SK-MEL-5 (cell line): ENCODE data around the gene ACADM. TPM values are rescaled to one million over a fixed set of nuclear protein-coding genes. Genes with fewer than 3 reads are reported as not detected.
"Not testable (repeated sequence)": the region's sequence is repeated elsewhere in the genome, so short reads cannot be mapped to it uniquely, and the experiment has no call there.

Experiments used
- DNase-seq: peaks from one replicate; pipeline ENCODE4 v3.0.0-alpha.2; 2016; ENCODE audit warnings: low read depth, low spot score
- in situ Hi-C: cut with HindIII; loops from 2 replicates; pipeline ENCODE4 v1.10.0; 2016; ENCODE audit warnings: low sequenced_read_pairs, high pct_unique_total_duplicates, low pct_unique_long_range_greater_than_20kb
- total RNA-seq: library from RNA; depleted of rRNA; stranded (reverse); fragments of >200 nt; shearing (Covaris generic); gene quantifications from 2 replicates; pipeline ENCODE4 v1.2.3, GENCODE V29; 2014

The ACADM gene
- total RNA-seq, 1 experiment from 2014 or later, result 74.9 TPM

GRCh38 chr1:75727571-75727970 lies 3.1 kb downstream of the ACADM start:
- in situ Hi-C loops, result no loop called here
- DNase-seq, result no peak

DNA sequence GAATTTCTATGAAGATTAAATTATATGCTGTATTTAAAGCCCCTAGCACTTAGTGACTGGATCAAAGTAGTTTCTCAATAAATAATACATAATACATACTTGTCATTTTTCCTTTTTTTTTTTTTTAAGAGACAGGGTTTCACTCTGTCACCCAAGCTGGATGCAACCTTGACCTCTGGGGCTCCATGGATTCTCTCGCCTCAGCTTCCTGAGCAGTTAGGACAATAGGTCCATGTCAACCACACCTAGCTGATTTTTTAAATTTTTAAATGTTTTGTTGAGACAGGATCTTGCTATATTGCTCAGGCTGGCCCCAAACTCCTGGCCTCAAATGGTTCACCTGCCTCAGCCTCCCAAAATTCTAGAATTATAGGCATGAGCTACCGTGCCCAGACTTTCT lies 5.9 kb downstream of the ACADM start:
- no peak for DNase-seq
- in situ Hi-C loops, result no loop called here

- in situ Hi-C loops, result no loop called here
- DNase-seq, result no peak
Measured at GRCh38 chr1:75731881-75732280, 7.4 kb downstream of the ACADM start.

- no peak for DNase-seq
- in situ Hi-C loops, result no loop called here
Measured at GRCh38 chr1:75732703-75733102, 8.2 kb downstream of the ACADM start.

GRCh38 chr1:75733661-75734060 lies 9.2 kb downstream of the ACADM start:
- in situ Hi-C loops, result no loop called here
- no peak for DNase-seq

GRCh38 chr1:75736016-75736415 lies 11.5 kb downstream of the ACADM start:
- in situ Hi-C loops, result no loop called here
- no peak for DNase-seq

GRCh38 chr1:75742047-75742625 lies 17.6 kb downstream of the ACADM start:
- in situ Hi-C loops, result no loop called here
- DNase-seq, result peak; percentile 37

DNA sequence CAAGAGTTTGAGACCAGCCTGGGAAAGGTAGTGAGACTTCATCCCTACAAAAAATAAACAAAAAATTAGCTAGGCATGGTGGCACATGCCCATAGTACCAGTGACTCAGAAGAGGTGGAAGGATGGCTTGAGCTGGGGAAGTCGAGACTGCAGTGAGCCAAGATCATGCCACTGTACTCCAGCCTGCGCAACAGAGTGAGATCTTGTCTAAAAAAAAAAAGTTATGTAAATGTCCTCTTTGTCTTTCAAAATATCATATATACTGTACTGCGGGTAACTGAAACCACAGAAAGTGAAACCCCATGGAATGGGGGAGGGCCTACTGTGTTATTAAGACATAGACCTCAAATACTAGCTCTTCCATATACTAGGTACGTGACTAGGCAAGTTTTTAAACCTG lies 20.8 kb downstream of the ACADM start:
- in situ Hi-C loops, result no loop called here
- peak; percentile 32 for DNase-seq

- in situ Hi-C loops, DNase-seq: not testable (repeated sequence)
Measured at GRCh38 chr1:75757210-75757609, 32.7 kb downstream of the ACADM start.

- DNase-seq, in situ Hi-C loops: not testable (repeated sequence)
Measured at GRCh38 chr1:75758543-75758942, 34.0 kb downstream of the ACADM start.

GRCh38 chr1:75764057-75764655 lies 39.6 kb downstream of the ACADM start:
- no peak for DNase-seq
- in situ Hi-C loops, result no loop called here

DNA sequence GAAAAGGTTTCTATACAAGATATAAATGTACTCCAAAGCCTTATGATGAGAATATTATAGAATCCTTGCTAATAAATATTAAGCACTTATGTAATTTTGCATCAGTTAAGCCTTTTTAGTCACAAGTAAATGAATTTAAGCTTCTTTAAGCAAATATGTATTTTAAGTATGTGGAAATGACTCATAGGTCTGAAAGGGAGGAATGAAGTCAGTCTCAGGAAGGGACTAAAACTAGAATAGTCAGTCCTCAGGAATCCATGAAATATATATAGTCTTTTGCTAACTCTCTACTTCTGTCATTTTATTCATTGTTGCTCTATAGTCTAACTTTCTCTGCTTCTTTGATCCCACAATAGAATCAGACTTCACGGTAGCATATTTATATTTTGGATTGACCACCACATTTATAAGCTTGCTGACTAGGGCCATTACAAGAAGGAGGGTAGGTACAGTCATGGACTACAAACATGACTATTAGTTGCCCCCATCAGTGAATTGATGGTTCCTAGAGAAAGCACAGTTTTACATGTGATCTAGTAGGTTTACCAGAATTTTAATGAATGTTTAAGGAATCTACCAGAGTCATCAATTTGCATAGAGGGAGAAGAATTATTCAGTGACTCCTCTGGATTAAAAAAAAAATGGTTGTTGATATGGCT lies 41.3 kb downstream of the ACADM start:
- in situ Hi-C loops, result no loop called here
- DNase-seq, result no peak

DNA sequence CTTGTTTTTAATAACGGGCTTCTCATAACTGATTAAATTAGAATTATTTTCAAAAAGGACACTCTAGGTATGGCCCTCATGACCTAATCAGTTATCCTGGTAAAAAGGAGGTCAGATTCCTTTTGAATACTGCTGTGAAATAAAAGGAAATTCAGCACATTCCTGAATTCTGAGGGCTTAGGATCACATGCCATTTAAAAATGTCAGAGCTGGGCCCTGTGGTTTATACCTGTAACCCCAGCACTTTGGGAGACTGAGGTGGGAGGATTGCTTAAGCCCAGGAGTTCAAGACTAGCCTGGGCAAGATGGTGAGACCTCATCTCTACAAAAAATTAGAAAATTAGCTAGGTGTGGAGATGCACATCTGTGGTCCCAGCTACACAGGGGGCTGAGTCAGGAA lies 43.5 kb downstream of the ACADM start:
- in situ Hi-C loops, result no loop called here
- DNase-seq, result no peak

GRCh38 chr1:75770761-75771160 lies 46.3 kb downstream of the ACADM start:
- DNase-seq, result no peak
- in situ Hi-C loops, result no loop called here

GRCh38 chr1:75771978-75772377 lies 47.5 kb downstream of the ACADM start:
- in situ Hi-C loops, result no loop called here

GRCh38 chr1:75777812-75778211 lies 53.3 kb downstream of the ACADM start:
- in situ Hi-C loops, DNase-seq: not testable (repeated sequence)

More at GRCh38 chr1:75771978-75772377, 47.5 kb downstream of the ACADM start:
- DNase-seq, result no peak

DNA sequence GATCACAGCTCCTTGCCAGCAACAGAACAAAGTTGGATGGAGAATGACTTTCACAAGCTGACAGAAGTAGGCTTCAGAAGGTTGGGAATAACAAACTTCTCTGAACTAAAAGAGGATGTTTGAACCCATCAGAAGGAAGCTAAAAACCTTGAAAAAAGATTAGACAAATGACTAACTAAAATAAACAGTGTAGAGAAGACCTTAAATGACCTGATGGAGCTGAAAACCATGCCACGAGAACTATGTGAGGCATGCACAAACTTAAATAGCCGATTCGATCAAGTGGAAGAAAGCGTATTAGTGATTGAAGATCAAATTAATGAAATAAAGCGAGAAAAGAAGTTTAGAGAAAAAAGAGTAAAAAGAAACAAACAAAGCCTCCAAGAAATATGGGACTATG lies 54.2 kb downstream of the ACADM start:
- in situ Hi-C loops, result not testable (repeated sequence)

GRCh38 chr1:75780183-75780582 lies 55.7 kb downstream of the ACADM start:
- DNase-seq, in situ Hi-C loops: not testable (repeated sequence)

More for the DNA sequence above, 54.2 kb downstream of the ACADM start:
- DNase-seq, result not testable (repeated sequence)

- in situ Hi-C loops, DNase-seq: not testable (repeated sequence)
Measured at GRCh38 chr1:75783920-75784319, 59.4 kb downstream of the ACADM start.
